NCI-H2171 (cell line): ENCODE data around the gene ANKRD18A.
"Not testable (repeated sequence)": the region's sequence is repeated elsewhere in the genome, so short reads cannot be mapped to it uniquely, and the experiment has no call there.

Experiments
- DNase-seq: peaks from one replicate; lab custom pipeline; 2025; lab: John Stamatoyannopoulos, UW

ANKRD18A gene

GRCh38 chr9:38626006-38626405, 5.6 kb upstream of the ANKRD18A start:
- no peak for DNase-seq

GRCh38 chr9:38622951-38623350, 2.6 kb upstream of the ANKRD18A start:
- no peak for DNase-seq

- no peak for DNase-seq
Measured at GRCh38 chr9:38622288-38622674, 1.9 kb upstream of the ANKRD18A start.

GRCh38 chr9:38621434-38622287, 1.3 kb upstream of the ANKRD18A start:
- DNase-seq = peak; percentile 41

- DNase-seq = no peak
Measured at GRCh38 chr9:38619556-38620447, 594 bp downstream of the ANKRD18A start.

- DNase-seq = not testable (repeated sequence)
Measured at GRCh38 chr9:38598029-38598745, 22.2 kb downstream of the ANKRD18A start.

GRCh38 chr9:38595117-38595516, 25.3 kb downstream of the ANKRD18A start:
- DNase-seq = not testable (repeated sequence)

- DNase-seq = not testable (repeated sequence)
Measured at GRCh38 chr9:38591346-38592063, 28.9 kb downstream of the ANKRD18A start.

GRCh38 chr9:38583765-38584164, 36.6 kb downstream of the ANKRD18A start:
- not testable (repeated sequence) for DNase-seq

GRCh38 chr9:38580112-38580511, 40.3 kb downstream of the ANKRD18A start:
- DNase-seq = not testable (repeated sequence)

- not testable (repeated sequence) for DNase-seq
Measured at GRCh38 chr9:38576181-38576580, 44.2 kb downstream of the ANKRD18A start.

- not testable (repeated sequence) for DNase-seq
Measured at GRCh38 chr9:38566048-38566447, 54.3 kb downstream of the ANKRD18A start.

- not testable (repeated sequence) for DNase-seq
Measured at GRCh38 chr9:38565178-38565577, 55.2 kb downstream of the ANKRD18A start.

- not testable (repeated sequence) for DNase-seq
Measured at GRCh38 chr9:38563911-38564310, 56.5 kb downstream of the ANKRD18A start.

- not testable (repeated sequence) for DNase-seq
Measured at GRCh38 chr9:38561134-38561533, 59.3 kb downstream of the ANKRD18A start.

- DNase-seq = not testable (repeated sequence)
Measured at GRCh38 chr9:38559172-38559571, 61.2 kb downstream of the ANKRD18A start.

GRCh38 chr9:38557746-38558145, 62.6 kb downstream of the ANKRD18A start:
- not testable (repeated sequence) for DNase-seq

- not testable (repeated sequence) for DNase-seq
Measured at GRCh38 chr9:38554966-38555365, 65.4 kb downstream of the ANKRD18A start.

- not testable (repeated sequence) for DNase-seq
Measured at GRCh38 chr9:38553019-38553418, 67.4 kb downstream of the ANKRD18A start.

- not testable (repeated sequence) for DNase-seq
Measured at GRCh38 chr9:38546497-38547163, 73.8 kb downstream of the ANKRD18A start.

- DNase-seq = not testable (repeated sequence)
Measured at GRCh38 chr9:38540535-38540934, 79.9 kb downstream of the ANKRD18A start.
